ENCODE measurements around the gene VSTM5.

VSTM5 gene

GRCh38 chr11:93845181-93846092, 5.0 kb downstream of the VSTM5 start:
- in situ Hi-C loops (cut with MboI; ENCODE audit: low pct_unique_long_range_greater_than_20kb, low sequenced_read_pairs), result no loop called here
- DNase-seq, result no peak

GRCh38 chr11:93844568-93844967, 5.8 kb downstream of the VSTM5 start:
- in situ Hi-C loops (cut with MboI; ENCODE audit: low pct_unique_long_range_greater_than_20kb, low sequenced_read_pairs), result no loop called here
- no peak for DNase-seq

GRCh38 chr11:93843906-93844305, 6.5 kb downstream of the VSTM5 start:
- in situ Hi-C loops (cut with MboI; ENCODE audit: low pct_unique_long_range_greater_than_20kb, low sequenced_read_pairs), result no loop called here
- no peak for DNase-seq

GRCh38 chr11:93842461-93842860, 8.0 kb downstream of the VSTM5 start:
- in situ Hi-C loops (cut with MboI; ENCODE audit: low pct_unique_long_range_greater_than_20kb, low sequenced_read_pairs), result no loop called here
- no peak for DNase-seq

GRCh38 chr11:93842034-93842433, 8.4 kb downstream of the VSTM5 start:
- DNase-seq, result no peak
- in situ Hi-C loops (cut with MboI; ENCODE audit: low pct_unique_long_range_greater_than_20kb, low sequenced_read_pairs), result no loop called here

- DNase-seq, result no peak
- in situ Hi-C loops (cut with MboI; ENCODE audit: low pct_unique_long_range_greater_than_20kb, low sequenced_read_pairs), result no loop called here
These were observed 9.0 kb downstream of the VSTM5 start for GRCh38 chr11:93841446-93841845.

GRCh38 chr11:93840981-93841380, 9.4 kb downstream of the VSTM5 start:
- in situ Hi-C loops (cut with MboI; ENCODE audit: low pct_unique_long_range_greater_than_20kb, low sequenced_read_pairs), result no loop called here
- DNase-seq, result no peak

- no peak for DNase-seq
- in situ Hi-C loops (cut with MboI; ENCODE audit: low pct_unique_long_range_greater_than_20kb, low sequenced_read_pairs), result no loop called here
These were observed 10.2 kb downstream of the VSTM5 start for GRCh38 chr11:93840180-93840579.

GRCh38 chr11:93838967-93839366, 11.5 kb downstream of the VSTM5 start:
- in situ Hi-C loops (cut with MboI; ENCODE audit: low pct_unique_long_range_greater_than_20kb, low sequenced_read_pairs), result no loop called here

GRCh38 chr11:93832780-93833179, 17.6 kb downstream of the VSTM5 start:
- in situ Hi-C loops (cut with MboI; ENCODE audit: low pct_unique_long_range_greater_than_20kb, low sequenced_read_pairs), result no loop called here

More at GRCh38 chr11:93838967-93839366, 11.5 kb downstream of the VSTM5 start:
- DNase-seq, result no peak

GRCh38 chr11:93831343-93832127, 18.9 kb downstream of the VSTM5 start:
- no peak for DNase-seq
- in situ Hi-C loops (cut with MboI; ENCODE audit: low pct_unique_long_range_greater_than_20kb, low sequenced_read_pairs), result no loop called here

More at GRCh38 chr11:93832780-93833179, 17.6 kb downstream of the VSTM5 start:
- DNase-seq, result peak; percentile 21

- in situ Hi-C loops (cut with MboI; ENCODE audit: low pct_unique_long_range_greater_than_20kb, low sequenced_read_pairs), result no loop called here
- no peak for DNase-seq
These were observed 20.8 kb downstream of the VSTM5 start for GRCh38 chr11:93829598-93829997.

GRCh38 chr11:93827363-93827762, 23.1 kb downstream of the VSTM5 start:
- no peak for DNase-seq
- in situ Hi-C loops (cut with MboI; ENCODE audit: low pct_unique_long_range_greater_than_20kb, low sequenced_read_pairs), result no loop called here

GRCh38 chr11:93823210-93823609, 27.2 kb downstream of the VSTM5 start:
- no peak for DNase-seq
- in situ Hi-C loops (cut with MboI; ENCODE audit: low pct_unique_long_range_greater_than_20kb, low sequenced_read_pairs), result no loop called here

- in situ Hi-C loops (cut with MboI; ENCODE audit: low pct_unique_long_range_greater_than_20kb, low sequenced_read_pairs), result no loop called here
- no peak for DNase-seq
These were observed 28.1 kb downstream of the VSTM5 start for GRCh38 chr11:93822359-93822758.

- in situ Hi-C loops (cut with MboI; ENCODE audit: low pct_unique_long_range_greater_than_20kb, low sequenced_read_pairs), result no loop called here
- no peak for DNase-seq
These were observed 28.8 kb downstream of the VSTM5 start for GRCh38 chr11:93821617-93822016.

GRCh38 chr11:93820847-93821246, 29.6 kb downstream of the VSTM5 start:
- no peak for DNase-seq
- in situ Hi-C loops (cut with MboI; ENCODE audit: low pct_unique_long_range_greater_than_20kb, low sequenced_read_pairs), result no loop called here

GRCh38 chr11:93819966-93820695, 30.3 kb downstream of the VSTM5 start:
- DNase-seq, result no peak
- in situ Hi-C loops (cut with MboI; ENCODE audit: low pct_unique_long_range_greater_than_20kb, low sequenced_read_pairs), result no loop called here
